CD14-positive monocyte (primary cell): ENCODE measurements around the gene HIBCH. TPM values are rescaled to one million over a fixed set of nuclear protein-coding genes. Genes with fewer than 3 reads are reported as not detected.

Source experiments
- DNase-seq, 3 donors: peaks; one replicate each; pipeline ENCODE4 v3.0.0-alpha.2; 2011 to 2022
- H2AFZ ChIP-seq: 2 replicates; pipeline ENCODE4 v1.6.0; 2012; ENCODE audit warnings: mild to moderate bottlenecking, low read depth, low read length, inconsistent platforms; ENCODE audit not compliant: insufficient read depth, poor library complexity, severe bottlenecking
- H3K27ac ChIP-seq, 2 donors: 1 replicate in 1 of 2; 2 replicates in 1 of 2; pipeline ENCODE4 v1.5.1; 2012 to 2013; ENCODE audit warnings: low read length in 2 of 2, control low read depth in 1 of 2, inconsistent platforms in 1 of 2, low read depth in 1 of 2, mild to moderate bottlenecking in 1 of 2
- H3K27me3 ChIP-seq, 2 donors: one replicate each; pipeline versions ENCODE4 v1.6.0 to v1.6.1; 2011 to 2013; ENCODE audit warnings: low read length in 2 of 2; ENCODE audit not compliant: control insufficient read depth in 2 of 2, insufficient read depth in 2 of 2
- H3K36me3 ChIP-seq, 2 donors: replicated peaks in 1 of 2; 1 replicate in 1 of 2; 2 replicates in 1 of 2; pipeline versions ENCODE4 v1.5.1 to v1.6.1; 2012 to 2013; ENCODE audit warnings: low read length in 2 of 2, control low read depth in 1 of 2, inconsistent platforms in 1 of 2, mild to moderate bottlenecking in 1 of 2; ENCODE audit not compliant: insufficient read depth in 2 of 2, control insufficient read depth in 1 of 2
- H3K4me1 ChIP-seq, 2 donors: 1 replicate in 1 of 2; 2 replicates in 1 of 2; pipeline versions ENCODE4 v1.5.1 to v1.6.1; 2012 to 2013; ENCODE audit warnings: low read length in 2 of 2, control low read depth in 1 of 2, inconsistent platforms in 1 of 2, mild to moderate bottlenecking in 1 of 2, moderate library complexity in 1 of 2; ENCODE audit not compliant: insufficient read depth in 2 of 2, control insufficient read depth in 1 of 2
- H3K4me2 ChIP-seq: replicated peaks from 2 replicates; pipeline ENCODE3; 2012; ENCODE audit warnings: low read length, moderate library complexity, mild to moderate bottlenecking; ENCODE audit not compliant: poor library complexity, severe bottlenecking; ENCODE audit errors: extremely low read depth
- H3K4me3 ChIP-seq, 3 experiments: fragments of 200-600 bp in 1 of 3; sonication (generic) in 1 of 3; replicated peaks in 1 of 3; 1 replicate in 2 of 3; 2 replicates in 1 of 3; pipeline ENCODE4 v1.5.1; 2011 to 2013; ENCODE audit warnings: low read length in 3 of 3, mild to moderate bottlenecking in 3 of 3, control low read depth in 2 of 3, low read depth in 2 of 3, inconsistent platforms in 1 of 3, moderate library complexity in 1 of 3
- H3K79me2 ChIP-seq: 2 replicates; pipeline ENCODE4 v1.6.0; 2012; ENCODE audit warnings: mild to moderate bottlenecking, control low read depth, inconsistent platforms, low read length, moderate library complexity; ENCODE audit not compliant: insufficient read depth
- H3K9ac ChIP-seq: 2 replicates; pipeline ENCODE4 v1.6.0; 2017; ENCODE audit warnings: low read length, mild to moderate bottlenecking; ENCODE audit not compliant: insufficient read depth, poor library complexity, severe bottlenecking
- H3K9me3 ChIP-seq, 2 donors: replicated peaks in 1 of 2; 1 replicate in 1 of 2; 2 replicates in 1 of 2; pipeline versions ENCODE4 v1.5.1 to v1.6.1; 2012 to 2013; ENCODE audit warnings: low read length in 2 of 2, control low read depth in 1 of 2; ENCODE audit not compliant: control insufficient read depth in 1 of 2, insufficient read depth in 1 of 2
- H4K20me1 ChIP-seq: 2 replicates; pipeline ENCODE4 v1.6.0; 2012; ENCODE audit warnings: mild to moderate bottlenecking, low read length, control low read depth, moderate library complexity; ENCODE audit not compliant: insufficient read depth
- H3K27ac Mint-ChIP-seq, 7 donors: one replicate each; pipeline ENCODE4 v1.8.0; 2020; ENCODE audit warnings: mild to moderate bottlenecking in 7 of 7, mixed read lengths in 7 of 7, moderate library complexity in 6 of 7, inconsistent platforms in 2 of 7
- H3K27me3 Mint-ChIP-seq, 3 donors: one replicate each; pipeline ENCODE4 v1.8.0; 2021 to 2022; ENCODE audit warnings: low read depth in 3 of 3, mild to moderate bottlenecking in 3 of 3, mixed read lengths in 3 of 3, moderate library complexity in 3 of 3, inconsistent platforms in 1 of 3
- H3K36me3 Mint-ChIP-seq, 2 donors: one replicate each; pipeline ENCODE4 v1.8.0; 2020; ENCODE audit warnings: mixed read lengths in 2 of 2, inconsistent platforms in 1 of 2, mild to moderate bottlenecking in 1 of 2
- H3K4me1 Mint-ChIP-seq: one replicate; pipeline ENCODE4 v1.8.0; 2020; ENCODE audit warnings: mild to moderate bottlenecking, mixed read lengths
- H3K4me3 Mint-ChIP-seq, 2 donors: one replicate each; pipeline ENCODE4 v1.8.0; 2020; ENCODE audit warnings: mild to moderate bottlenecking in 2 of 2, mixed read lengths in 2 of 2, moderate library complexity in 1 of 2
- H3K9me3 Mint-ChIP-seq, 7 donors: one replicate each; pipeline ENCODE4 v1.8.0; 2020 to 2022; ENCODE audit warnings: mixed read lengths in 7 of 7, mild to moderate bottlenecking in 6 of 7, moderate library complexity in 6 of 7, inconsistent platforms in 2 of 7
- WGBS: methylation state at CpG from one replicate; pipeline ENCODE4 v1.1.5; 2013; ENCODE audit warnings: missing lambda C conversion rate; ENCODE audit not compliant: insufficient coverage; 5-methylcytosine and 5-hydroxymethylcytosine counted together
- intact Hi-C, 2 donors: fragments of 100-400 bp; cut with micrococcal nuclease; formaldehyde crosslinking; loops; one replicate each; pipeline versions ENCODE4 v1.15.0 to v1.15.1; 2023
- polyA plus RNA-seq, 3 donors: library from polyadenylated mRNA; depleted of rRNA in 1 of 3; unstranded in 2 of 3; stranded (reverse) in 1 of 3; fragments of 300-500 nt in 2 of 3; fragments of >200 nt in 1 of 3; fragmentation: Illumina TruSeq in 2 of 3; gene quantifications; 1 replicate in 2 of 3; 2 replicates in 1 of 3; pipeline ENCODE4 v1.2.3, GENCODE V29; 2012 to 2021
- TF ChIP-seq, protein P1 (sequence below): fragments of 200-600 bp; IDR thresholded peaks from one replicate; pipeline ENCODE4 v1.8.0; 2022; ENCODE audit warnings: antibody characterized with exemption, mild to moderate bottlenecking

Gene HIBCH
- polyA plus RNA-seq, 3 donors: 3.3 to 8.2 (median 7.3) TPM

DNA sequence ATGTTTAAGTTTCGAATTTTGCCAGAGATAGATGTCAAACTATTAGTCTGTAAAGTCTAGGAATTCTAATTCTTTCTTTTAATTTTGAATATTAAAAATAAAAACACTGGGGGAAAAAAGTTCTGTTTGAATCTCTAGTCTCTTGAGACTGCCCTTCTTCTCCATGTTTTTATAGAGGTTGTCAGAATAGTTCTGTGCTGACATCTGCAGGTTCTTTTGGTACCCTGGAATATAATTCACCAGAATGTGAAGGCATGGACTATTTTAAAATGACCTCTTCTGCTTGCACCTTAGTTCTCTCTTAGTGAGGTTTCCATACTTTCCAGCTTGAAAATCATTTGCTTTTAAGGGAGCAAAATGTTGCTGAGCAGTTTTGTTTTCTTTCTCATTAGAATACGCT, 136.1 kb downstream of the HIBCH start:
- Histone ChIP-seq H3K4me1 (peaks cover 10 to 13% of the 10 kb centered on the region in 2 donors), H3K79me2 (no peaks in the 10 kb centered on the region), H3K27me3 (peaks cover 10 to 18% of the 10 kb centered on the region in 2 donors), H2AFZ (no peak overlapping the region), H3K4me2 (no peak overlapping the region), H3K27ac (no peak overlapping the region), H3K9ac (no peak overlapping the region), H3K36me3 (no peaks in the 10 kb centered on the region), H3K9me3 (no peaks in the 10 kb centered on the region), H3K4me3 (no peak overlapping the region), H4K20me1 (no peaks in the 10 kb centered on the region)
- Mint-ChIP-seq H3K27me3 (peaks cover 7 to 24% (median 17%) of the 10 kb centered on the region in 3 donors), H3K9me3 (peaks cover 0 to 3% (median 0%) of the 10 kb centered on the region in 7 donors), H3K27ac (no peak overlapping the region), H3K4me3 (no peak overlapping the region), H3K36me3 (peaks cover 0 to 1% of the 10 kb centered on the region in 2 donors), H3K4me1 (peaks cover 10% of the 10 kb centered on the region)
- TF ChIP-seq, protein P1, sequence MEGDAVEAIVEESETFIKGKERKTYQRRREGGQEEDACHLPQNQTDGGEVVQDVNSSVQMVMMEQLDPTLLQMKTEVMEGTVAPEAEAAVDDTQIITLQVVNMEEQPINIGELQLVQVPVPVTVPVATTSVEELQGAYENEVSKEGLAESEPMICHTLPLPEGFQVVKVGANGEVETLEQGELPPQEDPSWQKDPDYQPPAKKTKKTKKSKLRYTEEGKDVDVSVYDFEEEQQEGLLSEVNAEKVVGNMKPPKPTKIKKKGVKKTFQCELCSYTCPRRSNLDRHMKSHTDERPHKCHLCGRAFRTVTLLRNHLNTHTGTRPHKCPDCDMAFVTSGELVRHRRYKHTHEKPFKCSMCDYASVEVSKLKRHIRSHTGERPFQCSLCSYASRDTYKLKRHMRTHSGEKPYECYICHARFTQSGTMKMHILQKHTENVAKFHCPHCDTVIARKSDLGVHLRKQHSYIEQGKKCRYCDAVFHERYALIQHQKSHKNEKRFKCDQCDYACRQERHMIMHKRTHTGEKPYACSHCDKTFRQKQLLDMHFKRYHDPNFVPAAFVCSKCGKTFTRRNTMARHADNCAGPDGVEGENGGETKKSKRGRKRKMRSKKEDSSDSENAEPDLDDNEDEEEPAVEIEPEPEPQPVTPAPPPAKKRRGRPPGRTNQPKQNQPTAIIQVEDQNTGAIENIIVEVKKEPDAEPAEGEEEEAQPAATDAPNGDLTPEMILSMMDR: no peak
- no peak for DNase-seq
- intact Hi-C loops: no loop called here
- WGBS: no CpG with 5 or more reads among the region's 2 CpGs

DNA sequence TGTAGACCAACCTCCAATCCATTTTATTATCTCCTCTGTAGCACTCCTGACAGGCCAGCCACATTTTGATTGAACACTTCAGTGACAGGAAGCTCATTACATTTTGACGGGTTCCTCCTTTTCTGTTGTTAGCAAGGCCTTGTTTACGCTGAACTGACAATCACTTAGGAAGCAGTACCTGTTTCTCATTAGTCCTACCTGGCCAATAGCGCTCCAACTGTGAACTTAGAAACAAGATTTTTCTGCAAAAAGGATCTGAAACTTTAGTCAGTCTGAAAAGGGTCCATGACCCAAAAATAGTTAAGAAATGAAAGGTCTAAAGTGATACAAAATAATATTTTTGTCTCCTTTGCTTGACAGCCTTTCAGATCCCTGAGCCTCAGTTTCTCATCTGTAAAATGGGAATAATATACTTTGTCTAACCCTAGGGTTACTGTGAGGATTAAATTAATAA, 137.5 kb downstream of the HIBCH start:
- Mint-ChIP-seq H3K36me3 (peaks cover 0 to 1% of the 10 kb centered on the region in 2 donors), H3K4me3 (no peak overlapping the region), H3K27me3 (peaks cover 7 to 24% (median 17%) of the 10 kb centered on the region in 3 donors), H3K9me3 (peaks cover 0 to 3% (median 0%) of the 10 kb centered on the region in 7 donors), H3K4me1 (peaks cover 10% of the 10 kb centered on the region), H3K27ac (no peak overlapping the region)
- Histone ChIP-seq H3K4me2 (no peak overlapping the region), H3K9ac (no peak overlapping the region), H3K4me1 (peaks cover 10 to 13% of the 10 kb centered on the region in 2 donors), H4K20me1 (no peaks in the 10 kb centered on the region), H2AFZ (no peak overlapping the region), H3K27ac (no peak overlapping the region), H3K36me3 (no peaks in the 10 kb centered on the region), H3K4me3 (no peak overlapping the region), H3K9me3 (no peaks in the 10 kb centered on the region), H3K27me3 (peaks cover 10 to 18% of the 10 kb centered on the region in 2 donors), H3K79me2 (no peaks in the 10 kb centered on the region)
- intact Hi-C loops: no loop called here
- TF ChIP-seq, protein P1: no peak
- no peak for DNase-seq
- WGBS: 40% methylated on average over 3 of the region's 3 CpGs
